Measurements from ENCODE around the gene ZNF554. TPM values are rescaled to one million over a fixed set of nuclear protein-coding genes. Genes with fewer than 3 reads are reported as not detected.

The ZNF554 gene
- total and polyA plus RNA-seq, 2 of the 8 experiments (the other 6 are each of a cell fraction or from before 2014, with no cell fraction given): 1.8 to 5.7 TPM

DNA sequence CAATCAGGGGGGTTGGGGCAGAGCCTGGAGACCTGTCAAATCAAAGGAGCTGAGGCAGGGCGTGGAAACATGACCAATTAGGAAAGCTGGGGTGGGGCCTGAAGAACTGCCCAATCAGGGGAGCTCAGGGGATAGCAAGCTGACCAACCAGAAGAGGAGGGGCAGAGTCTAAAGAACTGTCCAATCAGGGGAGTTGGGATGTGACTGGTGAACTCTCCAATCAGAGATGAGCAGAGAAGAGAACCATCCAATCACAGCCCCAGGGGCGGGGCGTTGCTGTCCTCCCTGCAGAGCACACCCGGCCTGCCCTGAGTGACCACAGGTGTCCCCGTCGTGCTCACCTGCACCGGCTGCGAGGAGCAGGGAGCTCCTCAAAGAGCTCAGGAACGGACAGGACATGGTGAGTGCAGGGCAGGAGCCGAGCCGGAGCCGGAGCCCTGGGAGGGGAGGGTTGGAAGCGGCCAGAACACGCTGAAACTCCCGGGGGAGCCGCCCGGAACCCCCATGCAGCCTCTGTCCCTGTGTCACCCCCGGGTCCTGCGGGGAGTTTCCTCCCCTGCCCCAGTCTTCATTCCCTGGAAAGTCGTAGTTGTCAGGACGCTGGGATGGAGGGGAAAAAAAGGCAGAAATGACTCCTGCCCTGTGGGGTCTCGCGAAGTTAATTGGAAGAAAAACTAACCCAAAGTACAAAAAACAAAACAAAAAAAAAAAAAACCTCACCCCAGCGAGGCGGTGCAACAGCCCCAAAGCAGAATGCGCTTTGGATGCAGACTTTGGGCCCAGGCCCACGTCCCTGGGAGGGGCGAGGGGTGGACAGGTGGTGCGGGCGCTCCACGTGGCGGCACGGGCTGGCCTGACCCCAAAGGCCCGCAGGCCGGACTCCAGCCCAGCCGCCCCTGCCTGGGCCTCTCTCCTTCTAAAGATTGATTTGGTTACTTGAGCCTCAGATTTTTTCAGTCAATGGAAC, 47.6 kb downstream of the ZNF554 start, which contains the start of gene ZNF556 (continued):
- TF ChIP-seq, protein P1, sequence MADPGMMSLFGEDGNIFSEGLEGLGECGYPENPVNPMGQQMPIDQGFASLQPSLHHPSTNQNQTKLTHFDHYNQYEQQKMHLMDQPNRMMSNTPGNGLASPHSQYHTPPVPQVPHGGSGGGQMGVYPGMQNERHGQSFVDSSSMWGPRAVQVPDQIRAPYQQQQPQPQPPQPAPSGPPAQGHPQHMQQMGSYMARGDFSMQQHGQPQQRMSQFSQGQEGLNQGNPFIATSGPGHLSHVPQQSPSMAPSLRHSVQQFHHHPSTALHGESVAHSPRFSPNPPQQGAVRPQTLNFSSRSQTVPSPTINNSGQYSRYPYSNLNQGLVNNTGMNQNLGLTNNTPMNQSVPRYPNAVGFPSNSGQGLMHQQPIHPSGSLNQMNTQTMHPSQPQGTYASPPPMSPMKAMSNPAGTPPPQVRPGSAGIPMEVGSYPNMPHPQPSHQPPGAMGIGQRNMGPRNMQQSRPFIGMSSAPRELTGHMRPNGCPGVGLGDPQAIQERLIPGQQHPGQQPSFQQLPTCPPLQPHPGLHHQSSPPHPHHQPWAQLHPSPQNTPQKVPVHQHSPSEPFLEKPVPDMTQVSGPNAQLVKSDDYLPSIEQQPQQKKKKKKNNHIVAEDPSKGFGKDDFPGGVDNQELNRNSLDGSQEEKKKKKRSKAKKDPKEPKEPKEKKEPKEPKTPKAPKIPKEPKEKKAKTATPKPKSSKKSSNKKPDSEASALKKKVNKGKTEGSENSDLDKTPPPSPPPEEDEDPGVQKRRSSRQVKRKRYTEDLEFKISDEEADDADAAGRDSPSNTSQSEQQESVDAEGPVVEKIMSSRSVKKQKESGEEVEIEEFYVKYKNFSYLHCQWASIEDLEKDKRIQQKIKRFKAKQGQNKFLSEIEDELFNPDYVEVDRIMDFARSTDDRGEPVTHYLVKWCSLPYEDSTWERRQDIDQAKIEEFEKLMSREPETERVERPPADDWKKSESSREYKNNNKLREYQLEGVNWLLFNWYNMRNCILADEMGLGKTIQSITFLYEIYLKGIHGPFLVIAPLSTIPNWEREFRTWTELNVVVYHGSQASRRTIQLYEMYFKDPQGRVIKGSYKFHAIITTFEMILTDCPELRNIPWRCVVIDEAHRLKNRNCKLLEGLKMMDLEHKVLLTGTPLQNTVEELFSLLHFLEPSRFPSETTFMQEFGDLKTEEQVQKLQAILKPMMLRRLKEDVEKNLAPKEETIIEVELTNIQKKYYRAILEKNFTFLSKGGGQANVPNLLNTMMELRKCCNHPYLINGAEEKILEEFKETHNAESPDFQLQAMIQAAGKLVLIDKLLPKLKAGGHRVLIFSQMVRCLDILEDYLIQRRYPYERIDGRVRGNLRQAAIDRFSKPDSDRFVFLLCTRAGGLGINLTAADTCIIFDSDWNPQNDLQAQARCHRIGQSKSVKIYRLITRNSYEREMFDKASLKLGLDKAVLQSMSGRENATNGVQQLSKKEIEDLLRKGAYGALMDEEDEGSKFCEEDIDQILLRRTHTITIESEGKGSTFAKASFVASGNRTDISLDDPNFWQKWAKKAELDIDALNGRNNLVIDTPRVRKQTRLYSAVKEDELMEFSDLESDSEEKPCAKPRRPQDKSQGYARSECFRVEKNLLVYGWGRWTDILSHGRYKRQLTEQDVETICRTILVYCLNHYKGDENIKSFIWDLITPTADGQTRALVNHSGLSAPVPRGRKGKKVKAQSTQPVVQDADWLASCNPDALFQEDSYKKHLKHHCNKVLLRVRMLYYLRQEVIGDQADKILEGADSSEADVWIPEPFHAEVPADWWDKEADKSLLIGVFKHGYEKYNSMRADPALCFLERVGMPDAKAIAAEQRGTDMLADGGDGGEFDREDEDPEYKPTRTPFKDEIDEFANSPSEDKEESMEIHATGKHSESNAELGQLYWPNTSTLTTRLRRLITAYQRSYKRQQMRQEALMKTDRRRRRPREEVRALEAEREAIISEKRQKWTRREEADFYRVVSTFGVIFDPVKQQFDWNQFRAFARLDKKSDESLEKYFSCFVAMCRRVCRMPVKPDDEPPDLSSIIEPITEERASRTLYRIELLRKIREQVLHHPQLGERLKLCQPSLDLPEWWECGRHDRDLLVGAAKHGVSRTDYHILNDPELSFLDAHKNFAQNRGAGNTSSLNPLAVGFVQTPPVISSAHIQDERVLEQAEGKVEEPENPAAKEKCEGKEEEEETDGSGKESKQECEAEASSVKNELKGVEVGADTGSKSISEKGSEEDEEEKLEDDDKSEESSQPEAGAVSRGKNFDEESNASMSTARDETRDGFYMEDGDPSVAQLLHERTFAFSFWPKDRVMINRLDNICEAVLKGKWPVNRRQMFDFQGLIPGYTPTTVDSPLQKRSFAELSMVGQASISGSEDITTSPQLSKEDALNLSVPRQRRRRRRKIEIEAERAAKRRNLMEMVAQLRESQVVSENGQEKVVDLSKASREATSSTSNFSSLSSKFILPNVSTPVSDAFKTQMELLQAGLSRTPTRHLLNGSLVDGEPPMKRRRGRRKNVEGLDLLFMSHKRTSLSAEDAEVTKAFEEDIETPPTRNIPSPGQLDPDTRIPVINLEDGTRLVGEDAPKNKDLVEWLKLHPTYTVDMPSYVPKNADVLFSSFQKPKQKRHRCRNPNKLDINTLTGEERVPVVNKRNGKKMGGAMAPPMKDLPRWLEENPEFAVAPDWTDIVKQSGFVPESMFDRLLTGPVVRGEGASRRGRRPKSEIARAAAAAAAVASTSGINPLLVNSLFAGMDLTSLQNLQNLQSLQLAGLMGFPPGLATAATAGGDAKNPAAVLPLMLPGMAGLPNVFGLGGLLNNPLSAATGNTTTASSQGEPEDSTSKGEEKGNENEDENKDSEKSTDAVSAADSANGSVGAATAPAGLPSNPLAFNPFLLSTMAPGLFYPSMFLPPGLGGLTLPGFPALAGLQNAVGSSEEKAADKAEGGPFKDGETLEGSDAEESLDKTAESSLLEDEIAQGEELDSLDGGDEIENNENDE (IDR thresholded peaks at IDR 0.05; ENCODE audit: insufficient replicate concordance, low read length): no peak
- TF ChIP-seq SP1 (IDR thresholded peaks at IDR 0.05; ENCODE audit: low read depth, low read length) (no peak), HDAC2 (IDR thresholded peaks at IDR 0.05; ENCODE audit: borderline replicate concordance in 1 of 2, low read depth in 2 of 2, low read length in 2 of 2) (no peak), CREB1 (IDR thresholded peaks at IDR 0.05) (no peak), CTBP2 (IDR thresholded peaks at IDR 0.05; ENCODE audit: borderline replicate concordance, insufficient read depth, insufficient read length, low read length) (no peak), RNF2 (IDR thresholded peaks at IDR 0.05; ENCODE audit: borderline replicate concordance, low read depth, low read length, missing control alignments, poor library complexity, severe bottlenecking) (no peak)
- TF ChIP-seq, protein P2, sequence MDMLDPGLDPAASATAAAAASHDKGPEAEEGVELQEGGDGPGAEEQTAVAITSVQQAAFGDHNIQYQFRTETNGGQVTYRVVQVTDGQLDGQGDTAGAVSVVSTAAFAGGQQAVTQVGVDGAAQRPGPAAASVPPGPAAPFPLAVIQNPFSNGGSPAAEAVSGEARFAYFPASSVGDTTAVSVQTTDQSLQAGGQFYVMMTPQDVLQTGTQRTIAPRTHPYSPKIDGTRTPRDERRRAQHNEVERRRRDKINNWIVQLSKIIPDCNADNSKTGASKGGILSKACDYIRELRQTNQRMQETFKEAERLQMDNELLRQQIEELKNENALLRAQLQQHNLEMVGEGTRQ (IDR thresholded peaks at IDR 0.05; ENCODE audit: low read length): no peak
